MM.1S (cell line): Measurements from ENCODE around the gene TGM3.

Experiments
- DNase-seq: peaks from one replicate; pipeline ENCODE4 v3.0.0-alpha.2; 2015
- H2AFZ ChIP-seq: fragments of 300-600 bp; sonication (generic); 2 replicates; pipeline ENCODE4 v1.6.0; 2016; ENCODE audit warnings: antibody characterized with exemption, low read length
- H3F3A ChIP-seq: fragments of 300-600 bp; sonication (generic); 2 replicates; pipeline ENCODE4 v1.6.1; 2016; ENCODE audit warnings: mild to moderate bottlenecking, antibody characterized with exemption, low read length, moderate library complexity, mixed read lengths; ENCODE audit not compliant: insufficient read depth
- H3K27ac ChIP-seq: fragments of 300-600 bp; sonication (generic); 2 replicates; pipeline ENCODE4 v1.5.1; 2016; ENCODE audit warnings: mild to moderate bottlenecking, low read length
- H3K27me3 ChIP-seq: fragments of 300-600 bp; sonication (generic); replicated peaks from 2 replicates; pipeline ENCODE4 v1.6.0; 2016; ENCODE audit warnings: low read length; ENCODE audit not compliant: insufficient read depth
- H3K36me3 ChIP-seq: fragments of 300-600 bp; sonication (generic); replicated peaks from 2 replicates; pipeline ENCODE4 v1.6.1; 2016; ENCODE audit warnings: mild to moderate bottlenecking, low read length, mixed read lengths; ENCODE audit not compliant: insufficient read depth
- H3K4me1 ChIP-seq: fragments of 300-600 bp; sonication (generic); 2 replicates; pipeline ENCODE4 v1.6.1; 2016; ENCODE audit warnings: low read length, mixed read lengths
- H3K4me2 ChIP-seq: fragments of 300-600 bp; sonication (generic); 2 replicates; pipeline ENCODE4 v1.6.0; 2016; ENCODE audit warnings: low read depth, low read length
- H3K4me3 ChIP-seq: fragments of 300-600 bp; sonication (generic); 2 replicates; pipeline ENCODE4 v1.5.1; 2016; ENCODE audit warnings: low read length, mixed read lengths
- H3K79me2 ChIP-seq: fragments of 300-600 bp; sonication (generic); 2 replicates; pipeline ENCODE4 v1.6.1; 2016; ENCODE audit warnings: mixed run types, low read length, mixed read lengths
- H3K9ac ChIP-seq: fragments of 300-600 bp; sonication (generic); 2 replicates; pipeline ENCODE4 v1.6.1; 2016; ENCODE audit warnings: low read length, mixed read lengths
- H3K9me2 ChIP-seq: fragments of 300-600 bp; sonication (generic); replicated peaks from 2 replicates; pipeline ENCODE4 v1.6.1; 2016; ENCODE audit warnings: mild to moderate bottlenecking, low read length, mixed read lengths; ENCODE audit not compliant: insufficient read depth
- H3K9me3 ChIP-seq: fragments of 300-600 bp; sonication (generic); replicated peaks from 2 replicates; pipeline ENCODE4 v1.6.1; 2016; ENCODE audit warnings: mild to moderate bottlenecking, low read length, mixed read lengths; ENCODE audit not compliant: insufficient read depth
- H4K20me1 ChIP-seq: fragments of 300-600 bp; sonication (generic); 2 replicates; pipeline ENCODE4 v1.6.1; 2016; ENCODE audit warnings: mild to moderate bottlenecking, low read length, moderate library complexity, mixed read lengths; ENCODE audit not compliant: insufficient read depth
- EZH2 ChIP-seq: fragments of 300-600 bp; sonication (generic); optimal IDR thresholded peaks from 2 replicates; pipeline ENCODE3; 2017; ENCODE audit warnings: low read depth, mild to moderate bottlenecking, antibody characterized with exemption, low read length, mixed read lengths
- EZH2phosphoT487 ChIP-seq: fragments of 300-600 bp; sonication (generic); IDR thresholded peaks from 2 replicates; pipeline ENCODE4 v1.6.1; 2018; ENCODE audit warnings: antibody characterized with exemption, low read length
- TF ChIP-seq, protein P1 (sequence below): fragments of 300-600 bp; sonication (generic); IDR thresholded peaks from 2 replicates; pipeline ENCODE4 v1.5.1; 2016; ENCODE audit warnings: antibody characterized with exemption, low read length, mixed read lengths

The TGM3 gene

DNA sequence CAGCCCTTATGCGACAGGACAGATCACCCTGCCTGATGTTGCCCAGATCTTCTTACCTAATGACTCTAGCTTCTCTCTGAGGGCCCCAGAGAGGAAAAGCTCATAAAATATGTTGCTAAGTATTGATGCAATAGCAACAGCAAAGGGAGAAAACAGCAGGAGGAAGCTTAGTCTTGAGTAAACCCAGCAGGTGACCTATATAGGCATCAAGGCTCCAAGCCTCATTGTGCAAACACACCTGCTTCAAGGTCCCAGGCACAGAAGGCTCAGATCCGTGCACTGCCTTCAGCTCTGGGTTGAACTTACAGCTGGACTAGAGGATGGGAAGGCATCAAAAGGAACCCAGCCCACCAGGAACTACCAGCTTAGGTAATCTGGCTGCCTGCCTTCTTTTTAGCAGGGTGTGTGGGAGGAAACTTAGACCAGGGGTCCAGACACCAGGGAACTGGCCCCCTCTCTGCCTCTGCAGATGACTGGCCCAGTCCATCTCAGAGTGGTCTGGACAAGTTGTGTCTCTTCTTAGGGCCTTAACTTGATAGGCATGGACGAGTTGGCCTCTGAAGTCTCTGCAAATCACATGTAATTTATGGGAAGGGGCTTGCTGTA, 34.4 kb downstream of the TGM3 start:
- DNase-seq: no peak
- H3K9ac ChIP-seq: no peak overlapping the region

DNA sequence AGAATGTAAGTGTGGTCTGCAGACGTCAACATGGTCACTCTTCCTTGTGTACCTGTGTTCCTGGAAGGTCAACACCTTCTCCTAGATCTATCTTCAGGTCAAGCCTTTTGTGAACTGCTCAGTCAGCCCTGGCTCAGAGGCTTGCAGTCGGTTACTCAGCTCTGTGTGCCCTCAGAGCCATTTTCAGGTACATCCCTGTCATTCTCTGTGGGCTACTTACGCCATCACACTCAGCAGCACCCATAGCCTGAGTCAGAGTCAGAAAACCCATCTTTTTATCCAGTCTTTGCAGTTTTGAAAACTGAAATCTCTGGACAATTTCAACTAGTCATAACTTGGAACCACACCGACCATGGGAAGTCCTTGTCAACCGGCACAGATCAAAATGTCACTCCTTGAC, 35.3 kb downstream of the TGM3 start:
- Histone ChIP-seq H3K9ac (no peak overlapping the region), H4K20me1 (no peaks in the 10 kb centered on the region), H3K27me3 (no peaks in the 10 kb centered on the region), H3K4me3 (no peak overlapping the region), H3K4me1 (no peaks in the 10 kb centered on the region), H3K9me3 (no peaks in the 10 kb centered on the region), H3K79me2 (no peaks in the 10 kb centered on the region), H3K4me2 (no peak overlapping the region), H3F3A (no peaks in the 10 kb centered on the region), H3K27ac (no peak overlapping the region), H3K9me2 (no peaks in the 10 kb centered on the region), H2AFZ (no peak overlapping the region), H3K36me3 (no peaks in the 10 kb centered on the region)
- TF ChIP-seq EZH2 (no peak), EZH2phosphoT487 (no peak)
- TF ChIP-seq, protein P1, sequence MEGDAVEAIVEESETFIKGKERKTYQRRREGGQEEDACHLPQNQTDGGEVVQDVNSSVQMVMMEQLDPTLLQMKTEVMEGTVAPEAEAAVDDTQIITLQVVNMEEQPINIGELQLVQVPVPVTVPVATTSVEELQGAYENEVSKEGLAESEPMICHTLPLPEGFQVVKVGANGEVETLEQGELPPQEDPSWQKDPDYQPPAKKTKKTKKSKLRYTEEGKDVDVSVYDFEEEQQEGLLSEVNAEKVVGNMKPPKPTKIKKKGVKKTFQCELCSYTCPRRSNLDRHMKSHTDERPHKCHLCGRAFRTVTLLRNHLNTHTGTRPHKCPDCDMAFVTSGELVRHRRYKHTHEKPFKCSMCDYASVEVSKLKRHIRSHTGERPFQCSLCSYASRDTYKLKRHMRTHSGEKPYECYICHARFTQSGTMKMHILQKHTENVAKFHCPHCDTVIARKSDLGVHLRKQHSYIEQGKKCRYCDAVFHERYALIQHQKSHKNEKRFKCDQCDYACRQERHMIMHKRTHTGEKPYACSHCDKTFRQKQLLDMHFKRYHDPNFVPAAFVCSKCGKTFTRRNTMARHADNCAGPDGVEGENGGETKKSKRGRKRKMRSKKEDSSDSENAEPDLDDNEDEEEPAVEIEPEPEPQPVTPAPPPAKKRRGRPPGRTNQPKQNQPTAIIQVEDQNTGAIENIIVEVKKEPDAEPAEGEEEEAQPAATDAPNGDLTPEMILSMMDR: no peak
- DNase-seq: no peak

More for the DNA sequence above, 34.4 kb downstream of the TGM3 start:
- Histone ChIP-seq H3K36me3 (no peaks in the 10 kb centered on the region), H4K20me1 (no peaks in the 10 kb centered on the region), H3K27me3 (no peaks in the 10 kb centered on the region), H3K79me2 (no peaks in the 10 kb centered on the region), H3K9me2 (no peaks in the 10 kb centered on the region), H3F3A (no peaks in the 10 kb centered on the region), H3K9me3 (no peaks in the 10 kb centered on the region), H3K4me3 (no peak overlapping the region), H2AFZ (no peak overlapping the region), H3K4me2 (no peak overlapping the region), H3K4me1 (no peaks in the 10 kb centered on the region), H3K27ac (no peak overlapping the region)
- TF ChIP-seq, protein P1: no peak
- TF ChIP-seq EZH2phosphoT487 (no peak), EZH2 (no peak)

DNA sequence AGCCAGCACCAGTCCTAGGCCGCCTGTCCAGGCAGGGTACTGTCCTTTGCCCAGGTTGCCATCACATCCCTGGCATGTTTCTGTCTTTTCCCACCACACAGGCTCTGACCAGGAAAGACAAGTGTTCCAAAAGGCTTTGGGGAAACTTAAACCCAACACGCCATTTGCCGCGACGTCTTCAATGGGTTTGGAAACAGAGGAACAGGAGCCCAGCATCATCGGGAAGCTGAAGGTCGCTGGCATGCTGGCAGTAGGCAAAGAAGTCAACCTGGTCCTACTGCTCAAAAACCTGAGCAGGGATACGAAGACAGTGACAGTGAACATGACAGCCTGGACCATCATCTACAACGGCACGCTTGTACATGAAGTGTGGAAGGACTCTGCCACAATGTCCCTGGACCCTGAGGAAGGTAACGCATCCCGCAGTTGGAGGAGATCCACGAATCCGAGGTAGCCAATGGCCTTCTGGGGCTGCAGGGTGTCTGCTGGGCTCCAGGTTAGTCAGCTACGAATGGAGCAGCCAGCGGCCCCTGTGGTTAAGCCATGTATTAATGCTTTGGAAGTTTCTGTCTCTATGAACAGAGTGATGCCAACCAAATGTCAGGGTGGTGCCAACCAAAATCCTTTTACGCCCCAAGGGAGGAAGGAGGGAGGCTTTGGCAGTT, 36.2 kb downstream of the TGM3 start:
- no peaks in the 10 kb centered on the region for H3K27me3 ChIP-seq
- H3K4me2 ChIP-seq: no peak overlapping the region
- no peak overlapping the region for H3K4me3 ChIP-seq
- H2AFZ ChIP-seq: no peak overlapping the region
- no peak for DNase-seq
- H3K79me2 ChIP-seq: no peaks in the 10 kb centered on the region
- no peaks in the 10 kb centered on the region for H3F3A ChIP-seq
- H3K9ac ChIP-seq: no peak overlapping the region
- no peaks in the 10 kb centered on the region for H3K9me2 ChIP-seq
- H4K20me1 ChIP-seq: no peaks in the 10 kb centered on the region
- H3K36me3 ChIP-seq: no peaks in the 10 kb centered on the region
- no peak overlapping the region for H3K27ac ChIP-seq
- no peaks in the 10 kb centered on the region for H3K9me3 ChIP-seq
- H3K4me1 ChIP-seq: no peaks in the 10 kb centered on the region
- TF ChIP-seq, protein P1: no peak
- TF ChIP-seq EZH2phosphoT487: no peak
- TF ChIP-seq EZH2: no peak
